ENCODE results near the gene BTBD7. TPM values are rescaled to one million over a fixed set of nuclear protein-coding genes. Genes with fewer than 3 reads are reported as not detected.

BTBD7 gene
- total and polyA plus RNA-seq, 8 donors, result 6.3 to 21.6 (median 13.8) TPM

DNA sequence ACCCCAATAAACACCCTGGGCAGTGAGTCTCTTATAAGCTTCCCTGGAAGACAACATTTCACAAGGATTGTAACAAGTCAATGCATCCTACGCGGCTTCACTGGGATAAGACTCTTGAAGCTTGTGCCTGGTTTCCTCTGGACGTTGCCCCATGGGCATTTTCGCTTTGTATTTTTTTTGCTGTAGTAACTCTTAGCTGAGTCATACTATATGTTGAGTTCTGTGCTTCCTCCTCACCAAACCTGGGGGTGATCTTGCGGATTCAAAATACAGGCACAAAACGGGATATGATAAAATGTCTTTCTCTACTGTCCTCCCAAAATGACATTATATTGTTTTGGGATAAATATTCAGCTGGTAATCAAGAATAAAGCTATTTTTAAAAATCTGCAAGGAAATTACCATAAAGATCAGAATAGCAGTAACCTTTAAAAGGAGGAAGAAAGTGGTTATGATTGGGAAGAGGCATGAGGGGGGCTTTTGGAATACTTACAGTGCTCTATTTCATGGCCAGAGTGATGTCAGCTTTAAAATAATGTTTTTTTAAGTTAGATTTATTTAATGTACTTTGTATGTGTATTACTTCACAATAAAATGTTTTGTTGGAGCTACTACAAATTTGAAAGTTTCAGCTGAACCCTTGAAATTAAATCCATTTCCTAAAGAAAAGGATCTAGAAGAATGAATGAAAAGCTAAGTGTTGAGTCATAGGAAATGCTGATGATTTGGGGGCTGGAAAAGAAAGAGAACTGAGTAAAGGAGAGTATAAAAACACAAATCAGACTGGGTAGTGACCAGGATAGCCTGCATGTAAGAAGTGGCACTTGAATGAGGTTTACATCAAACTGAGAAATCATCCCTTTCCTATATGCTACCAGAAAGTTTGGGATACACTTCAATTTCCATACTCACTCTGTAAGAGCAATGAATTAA, 14.7 kb downstream of the BTBD7 start:
- H3K4me3 ChIP-seq, result no peak overlapping the region
- DNase-seq, result no peak
- intact Hi-C loops (cut with DNase I), result no loop called here
- no peak overlapping the region for H3K27ac ChIP-seq
- TF ChIP-seq, protein P1, sequence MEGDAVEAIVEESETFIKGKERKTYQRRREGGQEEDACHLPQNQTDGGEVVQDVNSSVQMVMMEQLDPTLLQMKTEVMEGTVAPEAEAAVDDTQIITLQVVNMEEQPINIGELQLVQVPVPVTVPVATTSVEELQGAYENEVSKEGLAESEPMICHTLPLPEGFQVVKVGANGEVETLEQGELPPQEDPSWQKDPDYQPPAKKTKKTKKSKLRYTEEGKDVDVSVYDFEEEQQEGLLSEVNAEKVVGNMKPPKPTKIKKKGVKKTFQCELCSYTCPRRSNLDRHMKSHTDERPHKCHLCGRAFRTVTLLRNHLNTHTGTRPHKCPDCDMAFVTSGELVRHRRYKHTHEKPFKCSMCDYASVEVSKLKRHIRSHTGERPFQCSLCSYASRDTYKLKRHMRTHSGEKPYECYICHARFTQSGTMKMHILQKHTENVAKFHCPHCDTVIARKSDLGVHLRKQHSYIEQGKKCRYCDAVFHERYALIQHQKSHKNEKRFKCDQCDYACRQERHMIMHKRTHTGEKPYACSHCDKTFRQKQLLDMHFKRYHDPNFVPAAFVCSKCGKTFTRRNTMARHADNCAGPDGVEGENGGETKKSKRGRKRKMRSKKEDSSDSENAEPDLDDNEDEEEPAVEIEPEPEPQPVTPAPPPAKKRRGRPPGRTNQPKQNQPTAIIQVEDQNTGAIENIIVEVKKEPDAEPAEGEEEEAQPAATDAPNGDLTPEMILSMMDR (IDR thresholded peaks at IDR 0.05), result no peak
- no peaks in the 10 kb centered on the region for H3K27me3 ChIP-seq
- peak in 3 of 4 donors; percentile 42 to 56 (median 55) for ATAC-seq
- no peaks in the 10 kb centered on the region for H3K36me3 ChIP-seq
- FAIRE-seq, result no peak
- H3K4me1 ChIP-seq, result peaks cover 0 to 5% (median 3%) of the 10 kb centered on the region in 3 donors
- no peaks in the 10 kb centered on the region for H3K9me3 ChIP-seq
- WGBS, 2 donors, result 73 to 84% methylated on average over 6 of the region's 6 CpGs

DNA sequence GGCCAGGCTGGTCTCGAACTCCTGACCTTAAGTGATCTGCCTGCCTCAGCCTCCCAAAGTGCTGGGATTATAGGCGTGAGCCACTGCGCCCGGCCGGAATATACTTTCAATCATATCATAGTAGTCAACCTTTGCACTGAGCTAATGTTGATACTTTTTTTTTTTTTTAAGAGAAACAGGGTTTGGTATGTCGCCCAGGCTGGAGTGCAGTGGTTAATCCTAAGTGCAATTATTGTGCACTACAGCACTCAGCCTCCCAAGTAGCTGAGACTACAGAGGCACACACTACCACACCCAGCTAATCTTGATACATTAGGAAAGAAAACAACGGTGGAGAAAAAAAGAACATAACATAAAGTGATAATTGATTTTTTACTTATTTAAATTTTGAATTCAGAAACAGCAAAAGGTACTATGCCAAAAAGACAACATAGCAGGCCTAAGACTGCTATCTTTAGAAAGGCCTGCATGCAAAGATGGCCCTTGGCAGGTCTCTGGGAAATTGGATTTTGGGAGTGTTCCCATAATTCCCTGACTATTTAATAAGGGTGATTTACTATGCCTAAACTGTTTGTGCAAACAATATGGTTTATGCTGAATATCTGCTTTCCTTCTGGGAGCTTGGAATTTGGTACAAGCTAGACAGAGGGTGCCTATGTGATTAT, 15.5 kb downstream of the BTBD7 start:
- peaks cover 0 to 5% (median 3%) of the 10 kb centered on the region in 3 donors for H3K4me1 ChIP-seq
- no peaks in the 10 kb centered on the region for H3K36me3 ChIP-seq
- WGBS, 2 donors, result 84 to 85% methylated on average over 7 of the region's 7 CpGs
- FAIRE-seq, result no peak
- H3K9me3 ChIP-seq, result no peaks in the 10 kb centered on the region
- H3K27ac ChIP-seq, result no peak overlapping the region
- peak in 1 of 4 donors; percentile 54 for ATAC-seq
- TF ChIP-seq, protein P1 (IDR thresholded peaks at IDR 0.05), result no peak
- H3K4me3 ChIP-seq, result no peak overlapping the region
- intact Hi-C loops (cut with DNase I), result no loop called here
- no peak for DNase-seq
- no peaks in the 10 kb centered on the region for H3K27me3 ChIP-seq

DNA sequence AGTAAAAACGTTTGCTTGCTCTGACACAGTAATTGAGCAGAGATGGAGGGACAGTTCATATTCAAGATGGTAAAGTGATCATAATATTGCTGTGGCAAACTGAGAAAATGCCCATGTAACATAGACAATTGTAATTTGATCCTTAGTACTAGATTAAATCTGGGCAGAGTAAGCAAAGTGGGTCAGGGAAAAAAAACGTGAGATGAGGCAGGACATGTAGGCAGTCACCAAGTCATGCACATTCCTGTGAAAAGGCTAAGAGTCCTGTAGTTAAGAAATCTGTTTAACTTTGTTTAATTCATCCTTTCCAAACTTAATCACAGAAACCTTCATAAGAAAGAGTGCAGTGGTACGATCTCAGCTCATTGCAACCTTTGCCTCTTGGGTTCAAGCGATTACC, 16.1 kb downstream of the BTBD7 start:
- Histone ChIP-seq H3K4me1 (peaks cover 0 to 5% (median 3%) of the 10 kb centered on the region in 3 donors), H3K9me3 (no peaks in the 10 kb centered on the region), H3K27ac (no peak overlapping the region), H3K27me3 (no peaks in the 10 kb centered on the region), H3K36me3 (no peaks in the 10 kb centered on the region), H3K4me3 (no peak overlapping the region)
- 68 to 69% methylated on average over 4 of the region's 4 CpGs for WGBS, 2 donors
- ATAC-seq, result no peak
- FAIRE-seq, result no peak
- no peak for DNase-seq
- TF ChIP-seq, protein P1 (IDR thresholded peaks at IDR 0.05), result no peak
- intact Hi-C loops (cut with DNase I), result no loop called here

DNA sequence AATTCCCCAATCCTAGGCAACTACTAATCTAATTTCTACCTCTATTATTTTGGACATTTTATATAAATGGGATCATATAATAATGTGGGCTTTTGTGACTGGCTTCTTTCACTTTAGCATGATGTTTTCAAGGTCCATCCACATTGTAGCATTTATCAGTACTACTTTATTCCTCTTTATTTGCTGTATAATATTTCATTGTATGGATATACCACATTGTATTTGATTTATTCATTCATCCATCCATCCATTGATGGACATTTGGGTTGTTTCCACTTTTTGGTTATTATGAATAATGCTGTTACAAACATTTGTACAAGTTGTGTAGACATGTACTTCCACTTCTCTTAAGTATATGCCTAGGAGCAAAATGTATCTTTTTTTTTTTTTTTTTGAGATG, 17.3 kb downstream of the BTBD7 start:
- FAIRE-seq, result no peak
- Histone ChIP-seq H3K4me1 (peaks cover 0 to 13% (median 10%) of the 10 kb centered on the region in 3 donors), H3K27ac (no peak overlapping the region), H3K4me3 (no peak overlapping the region), H3K27me3 (no peaks in the 10 kb centered on the region), H3K9me3 (no peaks in the 10 kb centered on the region), H3K36me3 (no peaks in the 10 kb centered on the region)
- ATAC-seq, result no peak
- no peak for DNase-seq
- intact Hi-C loops (cut with DNase I), result no loop called here
- TF ChIP-seq, protein P1 (IDR thresholded peaks at IDR 0.05), result no peak

Measured in pancreas (tissue), 10 donors.